Stimulated activated CD4-positive, alpha-beta T cell treated with anti-CD3 and anti-CD28 coated beads, Interleukin-2, amount 100 ng/mL, for 24 hours (primary cell): Measurements from ENCODE around the gene VCPKMT.
A peak's percentile ranks its signal among the peaks of the same experiment; 100 is the strongest.
"Not testable (repeated sequence)": the region's sequence is repeated elsewhere in the genome, so short reads cannot be mapped to it uniquely, and the experiment has no call there.

Source experiments
- DNase-seq, 2 donors: peaks; one replicate each; pipeline ENCODE4 v3.0.0-alpha.2; 2020

Gene VCPKMT

GRCh38 chr14:50091240-50091913, 25.0 kb downstream of the VCPKMT start:
- no peak for DNase-seq

DNA sequence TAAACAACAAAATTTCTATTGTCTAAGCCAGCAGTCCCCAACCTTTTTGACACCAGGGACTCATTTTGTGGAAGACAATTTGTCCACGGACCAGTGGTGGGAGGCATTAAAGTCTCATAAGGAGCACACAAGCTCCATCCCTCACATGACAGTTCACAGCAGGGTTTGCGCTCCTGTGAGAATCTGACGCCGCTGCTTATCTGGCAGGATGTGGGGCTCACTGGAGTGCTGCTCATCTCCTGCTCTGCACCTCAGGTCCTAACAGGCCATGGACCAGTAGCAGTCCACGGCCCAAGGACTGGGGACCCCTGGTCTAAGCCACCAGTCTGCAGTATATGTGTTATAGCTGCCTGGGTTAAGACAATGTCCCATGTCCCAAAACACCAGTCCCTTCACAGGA, 27.2 kb downstream of the VCPKMT start:
- DNase-seq, result no peak

DNA sequence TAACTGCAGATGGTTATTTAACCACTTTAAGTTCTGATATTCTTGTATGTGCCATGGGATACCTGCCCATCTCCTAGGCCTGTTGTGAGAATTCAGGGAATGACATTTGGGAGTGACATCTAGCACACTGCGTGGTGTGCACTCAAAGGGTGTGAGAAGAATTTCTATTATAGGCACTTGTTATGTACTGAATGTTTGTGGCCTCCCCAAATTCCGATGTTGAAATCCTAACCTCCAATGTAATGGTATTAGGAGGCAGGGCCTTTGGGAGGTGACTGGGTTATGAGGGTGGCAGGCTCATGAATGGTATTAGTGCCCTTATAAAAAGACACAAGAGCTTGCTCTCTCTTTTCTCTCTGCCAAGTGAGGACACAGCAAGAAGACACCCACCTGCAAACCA, 27.6 kb downstream of the VCPKMT start:
- no peak for DNase-seq

GRCh38 chr14:50088117-50088515, 28.3 kb downstream of the VCPKMT start:
- no peak for DNase-seq

- DNase-seq, result no peak
These were observed 28.8 kb downstream of the VCPKMT start for GRCh38 chr14:50087341-50088116.

DNA sequence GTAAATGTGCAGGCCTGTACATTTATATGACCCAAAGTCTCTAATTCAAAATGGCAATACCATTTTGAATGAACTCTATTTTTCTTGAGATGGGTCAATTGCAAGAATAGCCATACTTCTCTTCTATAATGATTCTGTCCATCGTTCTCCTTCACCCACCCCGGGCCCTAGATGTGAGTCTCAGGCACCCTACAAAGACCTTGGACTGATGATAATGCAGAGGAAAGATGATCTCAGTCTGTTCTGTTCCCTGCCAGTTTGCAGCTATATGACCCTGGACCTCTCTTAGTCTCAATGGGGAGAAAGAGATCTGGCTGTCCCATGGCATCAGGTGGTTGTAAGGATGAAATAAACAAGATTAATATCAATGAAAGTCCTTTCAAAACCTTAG, 30.1 kb downstream of the VCPKMT start:
- no peak for DNase-seq

- DNase-seq, result peak; percentile 56 to 65
These were observed 30.6 kb downstream of the VCPKMT start for GRCh38 chr14:50085570-50086320.

DNA sequence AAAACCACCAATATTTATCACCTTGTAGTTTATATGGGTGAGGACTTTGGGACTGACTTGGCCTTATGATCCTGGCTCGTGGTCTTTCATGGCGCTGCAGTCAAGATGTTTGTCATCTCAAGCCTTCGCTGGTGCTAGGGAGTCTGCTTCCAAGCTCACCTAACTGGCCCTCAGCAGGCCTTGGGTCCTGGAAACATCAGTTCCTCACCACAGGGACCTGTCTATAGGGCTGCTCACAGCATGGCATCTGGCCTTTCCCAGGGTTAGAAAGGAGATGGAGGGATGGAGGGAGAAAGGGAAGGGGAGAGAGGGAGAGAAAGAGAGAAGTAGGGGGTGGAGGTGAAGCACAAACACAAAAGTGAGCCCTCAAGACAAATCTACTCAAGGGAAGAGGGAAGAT, 31.7 kb downstream of the VCPKMT start:
- DNase-seq, result no peak

- peak; percentile 58 to 70 for DNase-seq
These were observed 32.7 kb downstream of the VCPKMT start for GRCh38 chr14:50083467-50084337.

- DNase-seq, result peak; percentile 82 to 86
These were observed 33.4 kb downstream of the VCPKMT start for GRCh38 chr14:50082784-50083466.

DNA sequence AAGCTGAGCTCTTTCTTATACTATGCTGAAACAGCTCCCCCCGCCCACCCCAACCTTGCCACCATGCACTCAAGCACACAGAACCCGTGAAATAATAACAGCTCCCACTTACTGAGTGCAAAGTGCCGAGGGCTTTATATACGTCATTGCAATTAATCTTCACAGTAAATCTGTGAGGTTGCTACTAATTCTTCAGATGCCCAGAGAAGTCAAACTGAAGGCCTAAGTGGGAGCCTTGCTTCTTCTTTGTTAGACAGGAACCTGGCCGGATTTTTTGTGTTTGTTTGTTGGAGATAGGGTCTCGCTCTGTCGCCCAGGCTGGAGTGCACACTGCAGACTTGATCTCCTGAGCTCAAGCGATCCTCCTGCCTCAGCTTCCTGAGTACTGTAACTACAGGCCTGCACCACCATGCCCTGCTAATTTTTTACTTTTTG, 34.0 kb downstream of the VCPKMT start:
- peak; percentile 46 to 69 for DNase-seq

GRCh38 chr14:50079103-50079502, 37.3 kb downstream of the VCPKMT start:
- not testable (repeated sequence) for DNase-seq

GRCh38 chr14:50073663-50074062, 42.7 kb downstream of the VCPKMT start:
- not testable (repeated sequence) for DNase-seq

DNA sequence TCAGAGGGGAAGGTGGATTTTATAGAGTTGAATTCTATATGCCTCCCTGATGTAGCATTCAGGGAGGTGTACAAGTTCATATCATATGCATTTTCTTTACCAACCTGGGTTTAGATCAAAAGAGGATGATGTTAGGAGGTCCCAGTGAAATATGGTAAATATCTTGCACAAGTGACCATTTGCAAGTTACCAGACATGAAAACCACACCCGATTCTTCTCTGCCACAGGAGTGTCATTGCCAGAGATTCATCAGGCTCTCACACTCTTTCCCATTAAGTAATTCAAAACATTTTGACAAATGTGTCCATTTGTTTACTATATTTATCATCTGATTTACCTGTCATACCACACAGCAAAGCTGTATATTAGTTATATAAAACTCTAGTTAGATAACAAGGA, 44.0 kb downstream of the VCPKMT start:
- DNase-seq, result no peak

GRCh38 chr14:50070840-50071548, 45.4 kb downstream of the VCPKMT start:
- peak in 1 of 2 donors; percentile 8 for DNase-seq

GRCh38 chr14:50070230-50070629, 46.1 kb downstream of the VCPKMT start:
- peak in 1 of 2 donors; percentile 18 for DNase-seq

DNA sequence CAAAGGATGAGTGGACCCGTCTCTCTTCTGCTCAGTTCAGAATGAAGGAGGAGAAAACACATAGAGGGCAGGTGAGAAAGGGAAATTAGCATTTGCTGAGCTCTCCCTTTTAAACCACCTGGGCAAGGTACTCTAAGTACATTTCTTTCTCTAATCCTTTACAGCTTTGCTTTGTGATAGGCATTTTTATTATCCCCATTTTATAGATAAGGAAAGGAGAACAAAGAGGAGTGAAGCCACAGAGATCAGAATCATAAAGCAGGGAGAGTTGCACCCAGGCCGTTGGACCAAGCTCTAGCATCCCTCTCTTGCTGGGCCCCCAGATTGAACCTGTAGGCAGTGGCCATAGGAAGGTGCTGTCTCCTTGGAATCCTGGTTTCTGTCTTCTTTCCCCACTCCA, 47.0 kb downstream of the VCPKMT start:
- DNase-seq, result no peak

- peak in 1 of 2 donors; percentile 9 for DNase-seq
These were observed 47.9 kb downstream of the VCPKMT start for GRCh38 chr14:50068496-50068895.

- DNase-seq, result peak in 1 of 2 donors; percentile 18
These were observed 48.5 kb downstream of the VCPKMT start for GRCh38 chr14:50067723-50068495.

GRCh38 chr14:50065583-50065982, 50.8 kb downstream of the VCPKMT start:
- no peak for DNase-seq
